GM23248 (cell line): ENCODE measurements around the gene ZGPAT.

ENCODE experiments used
- EZH2 ChIP-seq: fragments of 200-600 bp; sonication (generic); IDR thresholded peaks from 2 replicates; pipeline ENCODE4 v1.6.1; 2018; ENCODE audit warnings: antibody characterized with exemption, mild to moderate bottlenecking; ENCODE audit not compliant: insufficient read depth, poor library complexity, severe bottlenecking
- EZH2phosphoT487 ChIP-seq: fragments of 200-600 bp; sonication (generic); IDR thresholded peaks from 2 replicates; pipeline ENCODE4 v1.6.1; 2018; ENCODE audit warnings: antibody characterized with exemption, moderate library complexity, mild to moderate bottlenecking, low read depth; ENCODE audit not compliant: insufficient read depth

GRCh38 chr20:63691711-63692435 lies 16.0 kb upstream of the ZGPAT start:
- no peak for TF ChIP-seq EZH2
- no peak for TF ChIP-seq EZH2phosphoT487
